GM18502 (cell line): Measurements from ENCODE around the gene RBMS3.

ENCODE experiments used
- ATAC-seq: cut with Tn5 transposase; IDR thresholded peaks from one replicate; pipeline ENCODE4 v1.9.1; 2021; ENCODE audit warnings: mild to moderate bottlenecking; ENCODE audit not compliant: unreplicated experiment, poor library complexity

RBMS3 gene

GRCh38 chr3:29693863-29694262, 413.0 kb downstream of the RBMS3 start:
- ATAC-seq, result no peak

GRCh38 chr3:29694331-29694730, 413.5 kb downstream of the RBMS3 start:
- ATAC-seq, result no peak

- no peak for ATAC-seq
These were observed 413.9 kb downstream of the RBMS3 start for GRCh38 chr3:29694783-29695182.

- no peak for ATAC-seq
These were observed 414.3 kb downstream of the RBMS3 start for GRCh38 chr3:29695201-29695600.

- ATAC-seq, result no peak
These were observed 414.9 kb downstream of the RBMS3 start for GRCh38 chr3:29695643-29696198.

GRCh38 chr3:29696311-29696710, 415.4 kb downstream of the RBMS3 start:
- no peak for ATAC-seq

GRCh38 chr3:29697989-29698388, 417.1 kb downstream of the RBMS3 start:
- no peak for ATAC-seq

GRCh38 chr3:29700256-29700655, 419.4 kb downstream of the RBMS3 start:
- no peak for ATAC-seq

GRCh38 chr3:29701326-29701983, 420.6 kb downstream of the RBMS3 start:
- ATAC-seq, result no peak

GRCh38 chr3:29705906-29706844, 425.3 kb downstream of the RBMS3 start:
- no peak for ATAC-seq

GRCh38 chr3:29708884-29709283, 428.0 kb downstream of the RBMS3 start:
- no peak for ATAC-seq

GRCh38 chr3:29711255-29711771, 430.4 kb downstream of the RBMS3 start:
- no peak for ATAC-seq

- no peak for ATAC-seq
These were observed 435.3 kb downstream of the RBMS3 start for GRCh38 chr3:29716213-29716612.

- ATAC-seq, result no peak
These were observed 437.8 kb downstream of the RBMS3 start for GRCh38 chr3:29718661-29719065.

- ATAC-seq, result no peak
These were observed 439.8 kb downstream of the RBMS3 start for GRCh38 chr3:29720665-29721064.

- no peak for ATAC-seq
These were observed 440.9 kb downstream of the RBMS3 start for GRCh38 chr3:29721789-29722188.

- no peak for ATAC-seq
These were observed 450.2 kb downstream of the RBMS3 start for GRCh38 chr3:29731050-29731449.

GRCh38 chr3:29741231-29741630, 460.4 kb downstream of the RBMS3 start:
- no peak for ATAC-seq

GRCh38 chr3:29745232-29745870, 464.5 kb downstream of the RBMS3 start:
- no peak for ATAC-seq

- no peak for ATAC-seq
These were observed 465.4 kb downstream of the RBMS3 start for GRCh38 chr3:29746163-29746760.
